Myocyte (in vitro differentiated cells): Measurements from ENCODE around the gene DHX16. TPM values are rescaled to one million over a fixed set of nuclear protein-coding genes. Genes with fewer than 3 reads are reported as not detected.

Experiments
- DNase-seq: peaks from one replicate; pipeline ENCODE4 v3.0.0-alpha.2; 2012; ENCODE audit warnings: low read depth
- total RNA-seq: library from RNA; depleted of rRNA; stranded (reverse); fragments of >200 nt; gene quantifications from 2 replicates; pipeline ENCODE4 v1.2.3, GENCODE V29; 2014

DHX16 gene
- total RNA-seq, 1 donor from 2014 or later, result 28.8 TPM

GRCh38 chr6:30610065-30610464 lies 62.7 kb downstream of the DHX16 start:
- DNase-seq, result no peak

DNA sequence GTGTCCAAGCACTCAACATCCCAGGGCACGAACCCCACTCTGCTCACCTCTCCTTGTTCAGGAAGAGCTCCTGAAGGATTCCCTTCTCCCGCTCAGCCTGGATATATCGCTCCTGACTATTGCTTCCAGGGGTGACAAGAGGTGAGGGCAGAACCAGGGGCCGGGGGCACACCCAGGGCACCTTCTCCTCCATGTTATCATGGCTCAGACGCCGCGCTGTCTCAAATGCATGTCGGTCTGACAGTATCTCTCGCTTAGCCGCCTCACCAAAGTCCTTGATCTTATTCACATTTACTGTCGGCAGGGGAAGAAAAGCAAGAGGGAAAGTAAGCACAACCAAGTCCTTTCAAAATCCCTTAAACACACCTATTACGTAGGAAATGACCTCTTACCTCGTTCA lies 68.8 kb downstream of the DHX16 start:
- no peak for DNase-seq

Other genes with a start within 250 kb of the DHX16 start
- gene HLA-E, start 183.5 kb downstream of the DHX16 start, total RNA-seq, result 87.4 and 91.7 TPM in 2 replicates
- gene GNL1, start 116.5 kb downstream of the DHX16 start, total RNA-seq, result 22.3 and 28.4 TPM in 2 replicates
- 6.5 and 6.6 TPM in 2 replicates for gene PRR3, start 115.7 kb downstream of the DHX16 start, total RNA-seq
- gene ABCF1, start 101.6 kb downstream of the DHX16 start, total RNA-seq, result 59.6 and 66.3 TPM in 2 replicates
- gene PPP1R10, start 55.8 kb downstream of the DHX16 start, total RNA-seq, result 32.1 and 40.0 TPM in 2 replicates
- gene MRPS18B, start 55.2 kb downstream of the DHX16 start, total RNA-seq, result 64.3 and 65.5 TPM in 2 replicates
- gene ATAT1, start 46.1 kb downstream of the DHX16 start, total RNA-seq, result 8.1 and 13.3 TPM in 2 replicates
- 7.0 and 7.5 TPM in 2 replicates for gene C6orf136, start 25.9 kb downstream of the DHX16 start, total RNA-seq
- 89.3 and 103 TPM in 2 replicates for gene PPP1R18, start 13.6 kb upstream of the DHX16 start, total RNA-seq
- 2.9 and 4.5 TPM in 2 replicates for gene NRM, start 18.0 kb upstream of the DHX16 start, total RNA-seq
- gene MDC1, start 44.3 kb upstream of the DHX16 start, total RNA-seq, result 8.0 and 8.2 TPM in 2 replicates
- 562 and 698 TPM in 2 replicates for gene TUBB, start 47.3 kb upstream of the DHX16 start, total RNA-seq
- gene FLOT1, start 69.7 kb upstream of the DHX16 start, total RNA-seq, result 168 and 175 TPM in 2 replicates
- gene IER3, start 71.5 kb upstream of the DHX16 start, total RNA-seq, result 45.8 and 55.5 TPM in 2 replicates
- 88.6 and 89.0 TPM in 2 replicates for gene DDR1, start 211.5 kb upstream of the DHX16 start, total RNA-seq
- gene GTF2H4, start 235.2 kb upstream of the DHX16 start, total RNA-seq, result 5.5 and 7.3 TPM in 2 replicates
- 21.3 and 21.7 TPM in 2 replicates for gene VARS2, start 241.2 kb upstream of the DHX16 start, total RNA-seq